ENCODE measurements around the gene RIN3. TPM values are rescaled to one million over a fixed set of nuclear protein-coding genes. Genes with fewer than 3 reads are reported as not detected.

RIN3 gene
- total RNA-seq, 1 donor from 2014 or later = 2.9 TPM

DNA sequence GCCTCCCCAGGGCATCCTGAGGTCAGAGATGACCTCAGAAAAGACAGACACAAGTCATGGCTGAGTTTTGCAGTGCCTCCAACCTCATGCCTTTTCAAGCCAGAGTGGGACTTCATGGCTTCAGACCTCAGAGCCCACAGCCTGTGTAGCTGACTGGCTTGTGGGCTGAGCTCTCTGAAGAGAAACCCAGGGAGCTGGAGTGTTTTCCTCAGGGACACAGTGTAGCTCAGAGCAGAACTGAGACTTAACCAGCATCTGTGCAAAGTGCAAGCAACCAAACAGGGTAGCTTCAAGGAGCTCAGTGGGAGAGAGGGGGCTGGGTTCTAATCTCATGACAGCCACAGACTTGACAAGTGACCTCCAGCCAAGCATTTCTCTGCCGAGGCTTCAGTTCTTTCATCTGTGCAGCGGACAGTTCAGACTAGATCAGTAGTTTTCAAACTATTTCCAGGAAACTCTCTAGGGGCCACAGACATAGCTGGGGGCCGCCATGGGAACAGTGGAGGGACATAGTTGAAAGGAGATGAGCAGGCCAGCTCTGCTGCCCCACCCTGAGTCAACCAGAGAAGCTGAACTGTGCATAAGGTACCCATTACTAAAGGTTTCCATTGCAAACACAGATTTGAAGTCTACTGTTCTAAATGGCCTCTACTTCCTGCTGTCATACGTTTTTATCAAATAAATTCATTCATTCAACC is 154.8 kb downstream of the RIN3 start:
- TF ChIP-seq, protein P1, sequence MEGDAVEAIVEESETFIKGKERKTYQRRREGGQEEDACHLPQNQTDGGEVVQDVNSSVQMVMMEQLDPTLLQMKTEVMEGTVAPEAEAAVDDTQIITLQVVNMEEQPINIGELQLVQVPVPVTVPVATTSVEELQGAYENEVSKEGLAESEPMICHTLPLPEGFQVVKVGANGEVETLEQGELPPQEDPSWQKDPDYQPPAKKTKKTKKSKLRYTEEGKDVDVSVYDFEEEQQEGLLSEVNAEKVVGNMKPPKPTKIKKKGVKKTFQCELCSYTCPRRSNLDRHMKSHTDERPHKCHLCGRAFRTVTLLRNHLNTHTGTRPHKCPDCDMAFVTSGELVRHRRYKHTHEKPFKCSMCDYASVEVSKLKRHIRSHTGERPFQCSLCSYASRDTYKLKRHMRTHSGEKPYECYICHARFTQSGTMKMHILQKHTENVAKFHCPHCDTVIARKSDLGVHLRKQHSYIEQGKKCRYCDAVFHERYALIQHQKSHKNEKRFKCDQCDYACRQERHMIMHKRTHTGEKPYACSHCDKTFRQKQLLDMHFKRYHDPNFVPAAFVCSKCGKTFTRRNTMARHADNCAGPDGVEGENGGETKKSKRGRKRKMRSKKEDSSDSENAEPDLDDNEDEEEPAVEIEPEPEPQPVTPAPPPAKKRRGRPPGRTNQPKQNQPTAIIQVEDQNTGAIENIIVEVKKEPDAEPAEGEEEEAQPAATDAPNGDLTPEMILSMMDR (IDR thresholded peaks at IDR 0.05; ENCODE audit: insufficient read depth, low read length, severe bottlenecking) = no peak
- no peaks in the 10 kb centered on the region for H3K27me3 ChIP-seq (ENCODE audit: control insufficient read depth, insufficient read depth, low read length)
- DNase-seq (ENCODE audit: low read depth) = no peak
- H3K4me3 ChIP-seq (ENCODE audit: low read depth, low read length) = no peak overlapping the region
- no peak for FAIRE-seq
- no peaks in the 10 kb centered on the region for H3K36me3 ChIP-seq (ENCODE audit: control insufficient read depth, insufficient read depth, low read length)

DNA sequence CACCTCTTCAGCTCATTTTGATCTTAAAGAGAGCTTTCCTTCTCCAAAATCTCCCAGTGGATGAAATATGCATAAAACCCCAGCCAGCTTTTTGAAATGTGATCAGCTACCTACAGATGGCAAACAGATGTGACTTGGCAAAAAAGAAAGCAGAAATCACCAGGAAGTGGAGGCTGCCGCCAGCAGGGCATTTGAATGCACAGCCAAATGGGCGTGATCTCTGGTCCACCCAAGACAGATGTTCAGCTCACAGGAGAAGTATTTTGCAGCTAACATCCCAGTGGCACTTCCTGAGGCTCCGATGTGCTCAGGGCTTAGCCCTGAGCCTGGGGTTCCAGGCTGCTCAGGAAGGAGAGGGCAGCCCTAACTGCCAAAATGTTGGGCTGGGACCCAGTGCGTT is 156.6 kb downstream of the RIN3 start:
- FAIRE-seq (no peak), DNase-seq (ENCODE audit: low read depth) (no peak)
- H3K27me3 ChIP-seq (ENCODE audit: control insufficient read depth, insufficient read depth, low read length) = no peaks in the 10 kb centered on the region
- H3K36me3 ChIP-seq (ENCODE audit: control insufficient read depth, insufficient read depth, low read length) = no peaks in the 10 kb centered on the region
- H3K4me3 ChIP-seq (ENCODE audit: low read depth, low read length) = no peak overlapping the region
- TF ChIP-seq, protein P1 (IDR thresholded peaks at IDR 0.05; ENCODE audit: insufficient read depth, low read length, severe bottlenecking) = no peak

DNA sequence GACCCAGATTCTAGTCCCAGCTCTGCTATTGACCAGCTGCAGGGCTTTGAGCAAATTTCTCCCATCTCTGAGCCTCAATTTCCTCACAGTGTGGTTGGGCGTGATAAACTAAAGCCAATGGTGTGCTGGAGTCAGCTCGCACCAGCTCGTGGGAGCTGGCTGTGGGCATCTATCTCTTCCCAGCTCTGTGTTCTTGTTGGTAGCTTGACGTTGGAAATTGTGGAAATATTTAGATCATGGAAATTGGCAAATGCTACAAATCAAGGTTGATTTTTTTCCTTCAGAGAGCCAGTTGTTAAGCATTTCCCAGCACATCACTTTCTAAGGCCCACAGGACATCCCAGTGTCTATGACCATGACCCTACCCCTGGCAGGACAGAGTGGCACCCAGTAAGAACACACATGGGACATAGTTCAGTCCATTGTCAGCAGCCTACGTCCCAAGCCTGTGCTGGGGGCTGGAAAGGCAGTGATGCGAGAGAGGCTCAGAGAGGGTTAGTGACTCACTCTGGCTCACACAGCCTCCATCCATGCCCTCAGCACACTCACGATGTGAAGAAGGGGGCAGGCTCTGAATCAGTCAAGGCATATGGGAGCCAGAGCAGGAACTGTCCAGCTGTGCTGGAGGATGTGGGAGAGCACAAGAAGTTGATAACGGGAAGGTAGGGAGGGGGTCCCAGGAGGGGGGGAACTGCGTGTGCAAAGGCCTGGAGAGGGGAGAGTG is 157.2 kb downstream of the RIN3 start:
- FAIRE-seq = no peak
- H3K27me3 ChIP-seq (ENCODE audit: control insufficient read depth, insufficient read depth, low read length) = no peaks in the 10 kb centered on the region
- no peak for DNase-seq (ENCODE audit: low read depth)
- TF ChIP-seq, protein P1 (IDR thresholded peaks at IDR 0.05; ENCODE audit: insufficient read depth, low read length, severe bottlenecking) = no peak
- H3K4me3 ChIP-seq (ENCODE audit: low read depth, low read length) = no peak overlapping the region
- H3K36me3 ChIP-seq (ENCODE audit: control insufficient read depth, insufficient read depth, low read length) = no peaks in the 10 kb centered on the region

DNA sequence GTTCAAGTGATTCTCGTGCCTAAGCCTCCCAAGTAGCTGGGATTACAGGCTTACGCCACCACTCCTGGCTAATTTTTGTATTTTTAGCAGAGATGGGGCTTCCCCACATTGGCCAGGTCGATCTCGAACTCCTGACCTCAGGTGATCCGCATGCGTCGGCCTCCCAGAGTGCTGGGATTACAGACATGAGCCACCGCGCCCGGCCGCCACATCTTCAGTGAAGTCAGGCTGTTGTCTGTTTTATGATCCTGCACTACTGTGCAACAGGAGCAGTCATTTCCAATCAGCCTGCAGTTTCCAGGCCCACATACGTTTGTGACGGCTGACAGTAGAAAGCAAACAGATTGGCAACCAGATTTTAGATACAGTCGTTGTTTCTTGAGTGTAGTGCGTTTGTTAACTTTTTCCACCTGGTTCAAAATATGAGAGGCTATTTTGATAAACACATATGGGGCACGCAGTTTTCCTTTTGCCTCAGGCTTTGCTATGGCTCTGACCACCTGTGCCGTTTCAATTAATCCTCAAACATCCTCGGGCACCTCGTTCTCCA is 160.1 kb downstream of the RIN3 start:
- FAIRE-seq (no peak), DNase-seq (ENCODE audit: low read depth) (no peak)
- H3K27me3 ChIP-seq (ENCODE audit: control insufficient read depth, insufficient read depth, low read length) = no peaks in the 10 kb centered on the region
- H3K4me3 ChIP-seq (ENCODE audit: low read depth, low read length) = no peak overlapping the region
- TF ChIP-seq, protein P1 (IDR thresholded peaks at IDR 0.05; ENCODE audit: insufficient read depth, low read length, severe bottlenecking) = no peak
- H3K36me3 ChIP-seq (ENCODE audit: control insufficient read depth, insufficient read depth, low read length) = peaks cover 2% of the 10 kb centered on the region

DNA sequence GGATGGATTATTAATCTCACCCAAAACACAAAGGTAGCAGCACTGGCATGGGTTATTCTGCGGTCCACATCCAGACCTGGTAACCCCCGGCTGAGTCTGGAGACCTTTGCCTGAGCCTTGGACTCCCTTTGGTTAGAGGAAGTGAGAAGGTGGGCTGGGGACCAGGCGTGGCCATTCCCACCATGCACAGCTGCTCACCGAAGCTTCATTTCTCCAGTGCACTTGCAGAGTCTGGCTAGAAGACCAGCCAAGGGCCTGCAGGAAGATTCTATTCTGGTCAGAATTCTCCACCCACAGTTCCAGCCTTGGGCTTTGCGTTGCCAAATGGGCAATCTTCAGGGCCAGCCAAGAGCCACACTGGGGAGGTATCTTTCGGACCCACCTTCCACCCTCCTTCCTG is 161.8 kb downstream of the RIN3 start:
- no peak for DNase-seq (ENCODE audit: low read depth)
- TF ChIP-seq, protein P1 (IDR thresholded peaks at IDR 0.05; ENCODE audit: insufficient read depth, low read length, severe bottlenecking) = no peak
- Histone ChIP-seq H3K36me3 (ENCODE audit: control insufficient read depth, insufficient read depth, low read length) (peaks cover 2% of the 10 kb centered on the region), H3K27me3 (ENCODE audit: control insufficient read depth, insufficient read depth, low read length) (no peaks in the 10 kb centered on the region), H3K4me3 (ENCODE audit: low read depth, low read length) (no peak overlapping the region)
- no peak for FAIRE-seq
